GM19328 (cell line): ENCODE data around the gene CATSPER4.

Experiments
- ATAC-seq: cut with Tn5 transposase; IDR thresholded peaks from one replicate; pipeline ENCODE4 v1.9.1; 2021; ENCODE audit warnings: mild to moderate bottlenecking, moderate library complexity; ENCODE audit not compliant: unreplicated experiment

CATSPER4 gene

DNA sequence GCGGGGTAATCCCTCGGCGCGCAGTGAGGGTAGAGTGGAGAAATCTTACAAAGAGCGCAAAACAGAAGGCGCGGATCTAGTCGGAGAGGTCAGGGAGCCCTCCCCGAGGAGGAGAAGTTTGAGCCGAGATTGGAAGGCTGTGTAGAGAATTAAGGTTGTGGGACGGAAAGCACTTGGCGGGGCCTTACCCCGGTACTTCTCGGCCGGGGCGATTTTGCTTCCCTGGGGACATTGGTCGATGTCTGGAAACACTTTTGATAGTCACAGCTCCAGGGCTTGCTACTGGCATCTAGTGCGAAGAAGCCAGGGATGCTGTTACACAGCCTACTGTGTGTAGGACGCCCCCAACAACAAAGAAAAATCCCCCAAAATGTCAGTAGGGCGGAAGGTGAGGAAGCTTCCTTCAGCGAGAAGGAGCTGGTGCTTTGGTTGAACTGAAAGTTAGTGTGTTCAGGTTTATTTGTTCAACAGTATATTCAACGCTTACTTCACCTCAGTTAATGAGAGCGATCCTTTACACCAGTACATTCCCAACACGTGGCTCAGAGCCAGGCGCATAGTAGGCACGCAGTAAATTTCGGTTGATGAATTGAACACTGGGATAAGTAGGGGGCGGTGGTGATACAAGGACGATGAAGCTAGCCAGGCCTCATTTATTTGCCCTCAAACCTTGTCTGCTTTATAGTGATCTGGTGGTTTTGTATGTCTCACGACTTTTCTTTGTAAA is 44.4 kb downstream of the CATSPER4 start:
- ATAC-seq = no peak

DNA sequence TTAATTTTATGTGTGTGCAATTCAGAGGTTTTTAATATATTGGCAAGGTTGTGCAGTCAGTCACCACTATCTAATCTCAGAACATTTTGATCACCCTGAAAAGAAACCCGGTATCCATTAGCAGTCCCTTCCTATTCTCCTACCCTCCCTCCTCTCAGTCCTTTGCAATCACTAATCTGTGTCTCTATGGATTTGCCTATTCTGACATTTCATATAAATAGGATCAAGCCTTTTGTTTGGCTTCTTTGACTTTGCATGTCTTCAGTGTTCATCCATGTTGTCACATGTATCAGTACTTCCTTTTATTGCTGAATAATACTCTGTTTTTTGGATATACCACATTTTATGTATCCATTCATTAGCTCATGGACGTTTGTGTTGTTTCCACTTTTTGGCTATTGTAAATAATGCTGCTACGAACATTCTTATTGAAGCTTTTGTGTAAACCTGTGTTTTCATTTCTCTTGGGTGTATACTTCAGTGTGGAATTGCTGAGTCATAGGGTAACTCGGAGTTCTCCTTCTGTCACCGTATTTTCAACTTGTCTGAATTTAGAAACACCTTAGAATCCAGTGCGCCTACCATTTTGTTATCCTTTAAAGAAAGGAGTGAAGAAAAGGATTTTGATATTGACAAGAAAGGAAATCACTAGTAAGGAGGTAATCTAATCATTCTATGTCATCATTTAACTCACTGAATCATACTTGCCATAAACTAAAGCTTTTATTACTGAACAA is 47.0 kb downstream of the CATSPER4 start:
- no peak for ATAC-seq

DNA sequence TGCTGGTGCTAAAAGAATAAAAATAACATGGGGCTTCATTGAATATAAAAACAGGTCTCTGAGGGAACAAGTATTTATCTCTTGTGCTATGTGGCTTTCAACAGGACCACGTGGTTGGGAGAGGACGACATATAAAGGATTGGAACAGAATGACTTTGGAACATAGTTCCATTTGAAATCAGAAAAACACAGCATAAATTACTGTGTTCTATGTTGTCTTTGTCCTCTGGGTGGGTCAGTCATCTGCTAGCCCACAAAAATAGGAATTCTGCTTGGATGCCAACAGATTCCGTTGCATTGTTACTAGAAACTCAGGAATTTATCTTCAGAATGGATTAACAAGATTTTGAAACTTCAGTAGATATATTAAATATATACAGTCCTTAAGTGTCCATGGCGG is 49.5 kb downstream of the CATSPER4 start:
- ATAC-seq = no peak
